ENCODE data around the gene CNGA3.

CNGA3 gene

DNA sequence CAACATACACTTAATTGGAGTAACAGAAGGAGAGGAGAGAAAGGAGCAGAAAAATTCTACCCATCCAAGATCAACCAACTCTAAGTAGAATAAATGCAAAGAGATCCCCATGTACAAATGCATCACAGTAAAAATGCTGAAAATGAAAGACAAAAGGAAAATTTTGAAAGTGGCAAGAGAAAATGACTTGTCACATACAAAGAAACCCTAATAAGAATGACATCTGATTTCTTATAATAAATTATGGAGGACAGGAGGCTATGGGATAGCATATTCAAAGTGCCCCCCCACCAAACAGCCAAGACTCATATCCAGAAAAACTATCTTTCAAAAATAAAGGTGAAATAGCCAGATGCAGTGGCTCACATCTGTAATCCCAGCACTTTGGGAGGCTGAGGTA, 76.2 kb downstream of the CNGA3 start:
- Histone ChIP-seq H3K36me3 (ENCODE audit: insufficient read depth, low read length) (no peaks in the 10 kb centered on the region), H2AFZ (ENCODE audit: low read length) (no peak overlapping the region), H3K9me2 (replicated peaks; ENCODE audit: low read depth, low read length) (no peaks in the 10 kb centered on the region), H3K9me3 (ENCODE audit: insufficient read depth, low read depth, low read length) (no peaks in the 10 kb centered on the region; the same call in none of the 2 replicates), H3K79me2 (ENCODE audit: insufficient read depth, low read length) (no peaks in the 10 kb centered on the region), H3K4me2 (ENCODE audit: low read depth, low read length, poor library complexity, severe bottlenecking) (no peak overlapping the region), H3K4me3 (ENCODE audit: low read length, poor library complexity, severe bottlenecking) (no peak overlapping the region), H3K4me1 (ENCODE audit: insufficient read depth, low read length, poor library complexity, severe bottlenecking) (no peaks in the 10 kb centered on the region), H3K27me3 (ENCODE audit: insufficient read depth, low read length, poor library complexity, severe bottlenecking) (no peaks in the 10 kb centered on the region), H3K9ac (ENCODE audit: low read depth, low read length, poor library complexity, severe bottlenecking) (no peak overlapping the region), H3F3A (ENCODE audit: low read depth) (no peaks in the 10 kb centered on the region), H4K20me1 (ENCODE audit: insufficient read depth, low read length, poor library complexity, severe bottlenecking) (no peaks in the 10 kb centered on the region)
- no peak for TF ChIP-seq EZH2phosphoT487 (IDR thresholded peaks at IDR 0.05; ENCODE audit: borderline replicate concordance)
- TF ChIP-seq, protein P1, sequence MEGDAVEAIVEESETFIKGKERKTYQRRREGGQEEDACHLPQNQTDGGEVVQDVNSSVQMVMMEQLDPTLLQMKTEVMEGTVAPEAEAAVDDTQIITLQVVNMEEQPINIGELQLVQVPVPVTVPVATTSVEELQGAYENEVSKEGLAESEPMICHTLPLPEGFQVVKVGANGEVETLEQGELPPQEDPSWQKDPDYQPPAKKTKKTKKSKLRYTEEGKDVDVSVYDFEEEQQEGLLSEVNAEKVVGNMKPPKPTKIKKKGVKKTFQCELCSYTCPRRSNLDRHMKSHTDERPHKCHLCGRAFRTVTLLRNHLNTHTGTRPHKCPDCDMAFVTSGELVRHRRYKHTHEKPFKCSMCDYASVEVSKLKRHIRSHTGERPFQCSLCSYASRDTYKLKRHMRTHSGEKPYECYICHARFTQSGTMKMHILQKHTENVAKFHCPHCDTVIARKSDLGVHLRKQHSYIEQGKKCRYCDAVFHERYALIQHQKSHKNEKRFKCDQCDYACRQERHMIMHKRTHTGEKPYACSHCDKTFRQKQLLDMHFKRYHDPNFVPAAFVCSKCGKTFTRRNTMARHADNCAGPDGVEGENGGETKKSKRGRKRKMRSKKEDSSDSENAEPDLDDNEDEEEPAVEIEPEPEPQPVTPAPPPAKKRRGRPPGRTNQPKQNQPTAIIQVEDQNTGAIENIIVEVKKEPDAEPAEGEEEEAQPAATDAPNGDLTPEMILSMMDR (conservative IDR thresholded peaks at IDR 0.05; ENCODE audit: low read length), result no peak

DNA sequence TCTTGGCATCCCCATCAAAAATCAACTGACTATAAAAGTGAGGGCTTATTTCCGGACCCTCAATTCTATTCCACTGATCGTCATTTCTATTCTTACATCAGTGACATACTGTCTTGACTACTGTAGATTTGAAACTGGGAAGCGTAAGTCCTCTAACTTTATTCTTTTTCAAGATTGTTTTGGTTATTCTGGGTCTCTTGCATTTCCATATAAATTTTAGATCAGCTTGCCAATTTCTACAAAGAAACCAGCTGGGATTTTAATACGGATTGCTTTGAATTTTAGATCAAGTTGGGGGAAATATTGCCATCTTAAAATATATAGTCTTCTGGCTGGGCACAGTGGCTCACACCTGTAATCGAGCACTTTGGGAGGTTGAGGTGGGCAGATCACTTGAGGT, 80.5 kb downstream of the CNGA3 start:
- TF ChIP-seq, protein P1 (conservative IDR thresholded peaks at IDR 0.05; ENCODE audit: low read length), result no peak
- no peak for TF ChIP-seq EZH2phosphoT487 (IDR thresholded peaks at IDR 0.05; ENCODE audit: borderline replicate concordance)
- Histone ChIP-seq H3K9ac (ENCODE audit: low read depth, low read length, poor library complexity, severe bottlenecking) (no peak overlapping the region), H2AFZ (ENCODE audit: low read length) (no peak overlapping the region), H3K36me3 (ENCODE audit: insufficient read depth, low read length) (no peaks in the 10 kb centered on the region), H3F3A (ENCODE audit: low read depth) (no peaks in the 10 kb centered on the region), H3K4me1 (ENCODE audit: insufficient read depth, low read length, poor library complexity, severe bottlenecking) (no peaks in the 10 kb centered on the region), H3K4me3 (ENCODE audit: low read length, poor library complexity, severe bottlenecking) (no peak overlapping the region), H3K4me2 (ENCODE audit: low read depth, low read length, poor library complexity, severe bottlenecking) (no peak overlapping the region), H3K27me3 (ENCODE audit: insufficient read depth, low read length, poor library complexity, severe bottlenecking) (no peaks in the 10 kb centered on the region), H3K9me2 (replicated peaks; ENCODE audit: low read depth, low read length) (no peaks in the 10 kb centered on the region), H3K9me3 (ENCODE audit: insufficient read depth, low read depth, low read length) (no peaks in the 10 kb centered on the region; the same call in none of the 2 replicates), H3K79me2 (ENCODE audit: insufficient read depth, low read length) (no peaks in the 10 kb centered on the region), H4K20me1 (ENCODE audit: insufficient read depth, low read length, poor library complexity, severe bottlenecking) (no peaks in the 10 kb centered on the region)

DNA sequence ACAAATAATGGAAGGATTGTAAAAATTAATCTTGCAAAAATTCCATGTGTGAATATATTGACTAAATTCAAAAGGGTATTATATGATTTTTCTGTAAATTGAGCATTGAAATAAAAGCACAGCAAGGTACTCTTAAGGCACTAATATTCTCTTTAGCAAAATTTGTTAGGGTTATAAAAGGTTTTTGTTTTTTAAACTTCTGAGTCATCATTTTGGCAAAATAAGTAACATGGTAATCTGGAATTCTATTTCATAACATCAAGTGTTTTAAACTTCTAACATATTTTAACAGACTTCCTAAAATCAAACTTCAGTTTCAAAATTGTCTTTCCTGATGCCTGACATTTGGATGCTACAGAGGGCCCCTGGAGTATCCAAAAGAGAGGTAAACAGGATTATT, 85.9 kb downstream of the CNGA3 start:
- H3K79me2 ChIP-seq (ENCODE audit: insufficient read depth, low read length), result no peaks in the 10 kb centered on the region
- no peaks in the 10 kb centered on the region for H3K36me3 ChIP-seq (ENCODE audit: insufficient read depth, low read length)
- H3K9ac ChIP-seq (ENCODE audit: low read depth, low read length, poor library complexity, severe bottlenecking), result no peak overlapping the region
- H3K9me2 ChIP-seq (replicated peaks; ENCODE audit: low read depth, low read length), result no peaks in the 10 kb centered on the region
- no peaks in the 10 kb centered on the region for H4K20me1 ChIP-seq (ENCODE audit: insufficient read depth, low read length, poor library complexity, severe bottlenecking)
- no peak overlapping the region for H2AFZ ChIP-seq (ENCODE audit: low read length)
- TF ChIP-seq, protein P1 (conservative IDR thresholded peaks at IDR 0.05; ENCODE audit: low read length), result no peak
- TF ChIP-seq EZH2phosphoT487 (IDR thresholded peaks at IDR 0.05; ENCODE audit: borderline replicate concordance), result no peak
- no peak overlapping the region for H3K4me3 ChIP-seq (ENCODE audit: low read length, poor library complexity, severe bottlenecking)
- H3K9me3 ChIP-seq (ENCODE audit: insufficient read depth, low read depth, low read length), result peaks cover 12% of the 10 kb centered on the region; the same call in 1 of the 2 replicates
- no peaks in the 10 kb centered on the region for H3K27me3 ChIP-seq (ENCODE audit: insufficient read depth, low read length, poor library complexity, severe bottlenecking)
- H3K4me1 ChIP-seq (ENCODE audit: insufficient read depth, low read length, poor library complexity, severe bottlenecking), result no peaks in the 10 kb centered on the region
- H3K4me2 ChIP-seq (ENCODE audit: low read depth, low read length, poor library complexity, severe bottlenecking), result no peak overlapping the region
- H3F3A ChIP-seq (ENCODE audit: low read depth), result no peaks in the 10 kb centered on the region
